Nephron (organoid): ENCODE results near the gene CPSF4.
A peak's percentile ranks its signal among the peaks of the same experiment; 100 is the strongest.
"Not testable (repeated sequence)": the region's sequence is repeated elsewhere in the genome, so short reads cannot be mapped to it uniquely, and the experiment has no call there.

Experiments used
- H3K27ac Mint-ChIP-seq, 3 experiments: 2 replicates each; pipeline ENCODE4 v1.8.0; 2020; ENCODE audit warnings: mixed read lengths in 3 of 3, mild to moderate bottlenecking in 2 of 3, moderate library complexity in 1 of 3
- H3K27me3 Mint-ChIP-seq: 2 replicates; pipeline ENCODE4 v1.8.0; 2021; ENCODE audit warnings: low read depth, mild to moderate bottlenecking, moderate library complexity, mixed read lengths
- H3K36me3 Mint-ChIP-seq: 2 replicates; pipeline ENCODE4 v1.8.0; 2020; ENCODE audit warnings: low read depth, mixed read lengths
- H3K4me1 Mint-ChIP-seq: 2 replicates; pipeline ENCODE4 v1.8.0; 2020; ENCODE audit warnings: mixed read lengths
- H3K4me3 Mint-ChIP-seq, 3 experiments: 2 replicates each; pipeline ENCODE4 v1.8.0; 2020; ENCODE audit warnings: mild to moderate bottlenecking in 3 of 3, mixed read lengths in 3 of 3, moderate library complexity in 2 of 3
- H3K9me3 Mint-ChIP-seq: 2 replicates; pipeline ENCODE4 v1.8.0; 2020; ENCODE audit warnings: mixed read lengths
- CTCF ChIP-seq, 3 experiments: fragments of 200-600 bp; sonication (generic); IDR thresholded peaks; one replicate each; pipeline ENCODE4 v1.5.0; 2021; ENCODE audit warnings: antibody characterized with exemption in 3 of 3; ENCODE audit not compliant: unreplicated experiment in 3 of 3

Gene CPSF4

DNA sequence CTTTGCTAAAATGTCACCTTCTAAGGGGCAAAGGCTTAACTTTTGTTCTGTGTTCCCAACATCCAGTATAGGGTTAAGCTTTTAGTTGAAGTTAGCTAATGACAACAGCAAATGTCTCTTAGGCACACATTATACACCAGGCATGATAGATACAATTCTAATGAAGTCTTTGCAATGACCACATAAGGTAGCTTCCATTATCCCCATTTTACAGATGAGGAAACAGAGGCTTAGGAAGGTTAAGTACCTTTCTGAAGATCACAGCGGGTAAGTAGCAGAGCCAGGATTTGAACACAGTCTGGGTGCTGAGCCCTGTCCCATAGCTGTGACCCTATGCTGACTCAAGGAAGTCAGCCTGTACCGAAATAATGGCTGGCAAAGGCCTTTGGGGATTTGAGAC is 28.1 kb upstream of the CPSF4 start:
- Mint-ChIP-seq H3K36me3 (peaks cover 46% of the 10 kb centered on the region), H3K4me1 (peaks cover 26% of the 10 kb centered on the region), H3K9me3 (no peaks in the 10 kb centered on the region), H3K27ac (peak overlapping the region; percentile 84 to 100 (median 98)), H3K4me3 (peak overlapping the region; percentile 95 to 99 (median 99)), H3K27me3 (no peaks in the 10 kb centered on the region)
- no peak for TF ChIP-seq CTCF (IDR thresholded peaks at IDR 0.05; ENCODE audit: unreplicated experiment in 3 of 3)

- H3K4me3 Mint-ChIP-seq = not testable (repeated sequence)
Observed at GRCh38 chr7:99415513-99416127, 23.1 kb upstream of the CPSF4 start.

GRCh38 chr7:99418260-99418659 is 20.5 kb upstream of the CPSF4 start:
- Mint-ChIP-seq H3K36me3 (peaks cover 70% of the 10 kb centered on the region), H3K27me3 (no peaks in the 10 kb centered on the region), H3K27ac (no peak overlapping the region), H3K9me3 (no peaks in the 10 kb centered on the region), H3K4me1 (no peaks in the 10 kb centered on the region), H3K4me3 (no peak overlapping the region)
- no peak for TF ChIP-seq CTCF (IDR thresholded peaks at IDR 0.05; ENCODE audit: unreplicated experiment in 3 of 3)

More at GRCh38 chr7:99415513-99416127, 23.1 kb upstream of the CPSF4 start:
- peak; percentile 56 to 67 (median 67) for TF ChIP-seq CTCF (IDR thresholded peaks at IDR 0.05; ENCODE audit: unreplicated experiment in 3 of 3)
- not testable (repeated sequence) for H3K9me3 Mint-ChIP-seq, H3K27ac Mint-ChIP-seq, H3K4me1 Mint-ChIP-seq, H3K27me3 Mint-ChIP-seq
- peaks cover 77% of the 10 kb centered on the region for H3K36me3 Mint-ChIP-seq

DNA sequence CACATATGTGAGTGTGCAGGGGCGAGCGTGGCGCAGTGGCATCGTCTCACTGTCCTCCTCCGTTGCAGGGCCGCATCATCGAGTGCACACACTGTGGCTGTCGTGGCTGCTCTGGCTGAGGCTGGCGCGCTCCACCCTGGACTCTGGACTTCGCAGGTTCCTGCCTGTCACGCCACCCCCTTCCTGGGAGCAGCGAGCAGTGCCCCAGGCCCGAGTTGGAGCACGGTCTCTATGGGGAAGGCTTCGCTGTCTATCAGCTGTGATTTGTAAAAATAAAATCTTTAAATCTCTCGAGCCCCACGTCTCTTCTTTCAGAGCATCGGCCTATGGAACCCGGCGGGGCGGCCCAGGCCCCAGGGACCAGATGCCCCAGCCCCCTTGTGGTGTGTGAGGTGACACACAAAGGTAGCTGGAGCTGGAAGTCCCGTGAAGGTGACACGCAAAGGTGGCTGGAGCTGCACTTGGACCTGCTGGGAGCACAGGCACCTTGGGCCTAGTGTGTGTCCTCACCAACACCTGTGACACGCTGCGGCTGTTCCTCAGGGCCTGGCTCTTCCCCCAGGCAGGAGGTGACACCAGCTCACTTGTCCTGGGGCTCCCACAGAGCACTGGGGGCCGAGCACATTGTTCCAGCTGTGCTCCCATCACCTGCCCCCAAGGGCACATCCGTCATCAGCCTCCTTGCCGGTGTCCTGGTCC is 19.3 kb upstream of the CPSF4 start:
- Mint-ChIP-seq H3K9me3 (no peaks in the 10 kb centered on the region), H3K4me3 (no peak overlapping the region), H3K27ac (no peak overlapping the region), H3K4me1 (no peaks in the 10 kb centered on the region), H3K36me3 (peaks cover 65% of the 10 kb centered on the region), H3K27me3 (no peaks in the 10 kb centered on the region)
- no peak for TF ChIP-seq CTCF (IDR thresholded peaks at IDR 0.05; ENCODE audit: unreplicated experiment in 3 of 3)

- H3K27ac Mint-ChIP-seq = no peak overlapping the region
- no peak overlapping the region for H3K4me3 Mint-ChIP-seq
- peaks cover 58% of the 10 kb centered on the region for H3K36me3 Mint-ChIP-seq
- no peak for TF ChIP-seq CTCF (IDR thresholded peaks at IDR 0.05; ENCODE audit: unreplicated experiment in 3 of 3)
- H3K27me3 Mint-ChIP-seq = no peaks in the 10 kb centered on the region
- no peaks in the 10 kb centered on the region for H3K9me3 Mint-ChIP-seq
- no peaks in the 10 kb centered on the region for H3K4me1 Mint-ChIP-seq
Observed at GRCh38 chr7:99420213-99420612, 18.5 kb upstream of the CPSF4 start.

GRCh38 chr7:99420986-99421385 is 17.8 kb upstream of the CPSF4 start:
- no peak for TF ChIP-seq CTCF (IDR thresholded peaks at IDR 0.05; ENCODE audit: unreplicated experiment in 3 of 3)
- peaks cover 57% of the 10 kb centered on the region for H3K36me3 Mint-ChIP-seq
- no peak overlapping the region for H3K4me3 Mint-ChIP-seq
- H3K4me1 Mint-ChIP-seq = no peaks in the 10 kb centered on the region
- H3K27me3 Mint-ChIP-seq = no peaks in the 10 kb centered on the region
- no peak overlapping the region for H3K27ac Mint-ChIP-seq
- no peaks in the 10 kb centered on the region for H3K9me3 Mint-ChIP-seq
